Endodermal cell (in vitro differentiated cells): ENCODE measurements around the gene HCN3. TPM values are rescaled to one million over a fixed set of nuclear protein-coding genes. Genes with fewer than 3 reads are reported as not detected.

ENCODE experiments used
- DNase-seq: peaks from one replicate; pipeline ENCODE4 v3.0.0-alpha.2; 2017
- H3K27ac ChIP-seq: 2 replicates; pipeline ENCODE4 v1.5.1; 2013; ENCODE audit warnings: mild to moderate bottlenecking, low read depth, low read length, moderate library complexity
- H3K27me3 ChIP-seq: 2 replicates; pipeline ENCODE4 v1.6.1; 2013; ENCODE audit warnings: mild to moderate bottlenecking, low read length, moderate library complexity; ENCODE audit not compliant: insufficient read depth, control insufficient read depth, poor library complexity, severe bottlenecking
- H3K36me3 ChIP-seq: 2 replicates; pipeline ENCODE4 v1.7.0; 2013; ENCODE audit warnings: mild to moderate bottlenecking, low read length, moderate library complexity; ENCODE audit not compliant: control insufficient read depth, insufficient read depth
- H3K4me1 ChIP-seq: one replicate; pipeline ENCODE4 v1.7.0; 2013; ENCODE audit warnings: low read length; ENCODE audit not compliant: control insufficient read depth, insufficient read depth
- H3K4me3 ChIP-seq: 2 replicates; pipeline ENCODE4 v1.5.1; 2013; ENCODE audit warnings: mild to moderate bottlenecking, low read length, moderate library complexity
- H3K9ac ChIP-seq: 2 replicates; pipeline ENCODE4 v1.6.1; 2013; ENCODE audit warnings: mild to moderate bottlenecking, low read length, moderate library complexity; ENCODE audit not compliant: poor library complexity, severe bottlenecking; ENCODE audit errors: extremely low read depth
- H3K9me3 ChIP-seq: 2 replicates; pipeline ENCODE4 v1.6.1; 2013; ENCODE audit warnings: mild to moderate bottlenecking, low read length, moderate library complexity; ENCODE audit not compliant: control insufficient read depth
- H3K27ac Mint-ChIP-seq: 2 replicates; pipeline ENCODE4 v1.8.0; 2020; ENCODE audit warnings: mixed read lengths
- H3K27me3 Mint-ChIP-seq: 2 replicates; pipeline ENCODE4 v1.8.0; 2021; ENCODE audit warnings: mild to moderate bottlenecking, mixed read lengths; ENCODE audit not compliant: insufficient read depth
- H3K36me3 Mint-ChIP-seq: 2 replicates; pipeline ENCODE4 v1.8.0; 2020; ENCODE audit warnings: low read depth, mixed read lengths
- H3K4me1 Mint-ChIP-seq: 2 replicates; pipeline ENCODE4 v1.8.0; 2020; ENCODE audit warnings: mixed read lengths
- H3K4me3 Mint-ChIP-seq: 2 replicates; pipeline ENCODE4 v1.8.0; 2020; ENCODE audit warnings: mild to moderate bottlenecking, moderate library complexity, mixed read lengths
- H3K9me3 Mint-ChIP-seq: 2 replicates; pipeline ENCODE4 v1.8.0; 2020; ENCODE audit warnings: mild to moderate bottlenecking, mixed read lengths
- WGBS, 2 experiments: methylation state at CpG; one replicate each; pipeline versions ENCODE4 v1.1.5 to v1.1.7; 2013; ENCODE audit warnings: missing lambda C conversion rate in 2 of 2, mixed read lengths in 1 of 2; ENCODE audit not compliant: insufficient coverage in 1 of 2, insufficient read length in 1 of 2; 5-methylcytosine and 5-hydroxymethylcytosine counted together
- total RNA-seq, 2 donors: library from RNA; stranded (reverse); fragmentation: NEBNext Ultra II Directional in 1 of 2; extraction: Animal tissue kit (Norgen Biotek cat#: 25700) in 1 of 2; gene quantifications; 2 replicates in 1 of 2; 3 replicates in 1 of 2; pipeline ENCODE4 v1.2.1, GENCODE V29; 2021
- TF ChIP-seq, protein P1 (sequence below): fragments of 200-600 bp; sonication (generic); conservative IDR thresholded peaks from 2 replicates; pipeline ENCODE4 v1.5.0; 2021; ENCODE audit warnings: antibody characterized with exemption, mild to moderate bottlenecking

Gene HCN3
- total RNA-seq, 2 donors from 2014 or later = 8.7 to 9.2 TPM

DNA sequence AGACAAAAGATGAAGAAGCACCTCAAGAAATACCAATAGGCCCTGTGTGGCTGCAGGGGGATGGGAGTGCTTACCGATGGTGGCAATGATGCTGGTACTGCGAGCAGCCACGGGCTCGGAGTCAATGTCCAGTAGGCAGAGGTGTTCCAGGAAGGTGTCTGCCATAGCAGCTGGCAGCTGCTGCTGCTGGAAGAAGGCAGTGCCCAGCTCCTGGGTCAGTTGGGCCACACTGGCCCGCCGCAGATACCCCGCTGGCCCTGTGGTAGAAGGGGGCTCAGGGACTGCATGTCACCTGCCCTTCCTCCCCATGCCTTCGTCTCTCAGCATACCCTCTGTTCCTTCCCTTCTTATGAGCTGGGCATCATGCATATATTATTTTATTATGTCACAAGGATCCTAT lies 22.8 kb downstream of the HCN3 start:
- Histone ChIP-seq H3K9me3 (no peaks in the 10 kb centered on the region), H3K27me3 (peaks cover 16% of the 10 kb centered on the region), H3K9ac (no peak overlapping the region), H3K27ac (no peak overlapping the region), H3K4me3 (no peak overlapping the region), H3K36me3 (no peaks in the 10 kb centered on the region), H3K4me1 (no peaks in the 10 kb centered on the region)
- WGBS, 2 experiments = 87 to 93% methylated on average over 3 to 8 of the region's 8 CpGs
- H3K27me3 Mint-ChIP-seq = peaks cover 22% of the 10 kb centered on the region
- H3K4me3 Mint-ChIP-seq = no peak overlapping the region
- TF ChIP-seq, protein P1, sequence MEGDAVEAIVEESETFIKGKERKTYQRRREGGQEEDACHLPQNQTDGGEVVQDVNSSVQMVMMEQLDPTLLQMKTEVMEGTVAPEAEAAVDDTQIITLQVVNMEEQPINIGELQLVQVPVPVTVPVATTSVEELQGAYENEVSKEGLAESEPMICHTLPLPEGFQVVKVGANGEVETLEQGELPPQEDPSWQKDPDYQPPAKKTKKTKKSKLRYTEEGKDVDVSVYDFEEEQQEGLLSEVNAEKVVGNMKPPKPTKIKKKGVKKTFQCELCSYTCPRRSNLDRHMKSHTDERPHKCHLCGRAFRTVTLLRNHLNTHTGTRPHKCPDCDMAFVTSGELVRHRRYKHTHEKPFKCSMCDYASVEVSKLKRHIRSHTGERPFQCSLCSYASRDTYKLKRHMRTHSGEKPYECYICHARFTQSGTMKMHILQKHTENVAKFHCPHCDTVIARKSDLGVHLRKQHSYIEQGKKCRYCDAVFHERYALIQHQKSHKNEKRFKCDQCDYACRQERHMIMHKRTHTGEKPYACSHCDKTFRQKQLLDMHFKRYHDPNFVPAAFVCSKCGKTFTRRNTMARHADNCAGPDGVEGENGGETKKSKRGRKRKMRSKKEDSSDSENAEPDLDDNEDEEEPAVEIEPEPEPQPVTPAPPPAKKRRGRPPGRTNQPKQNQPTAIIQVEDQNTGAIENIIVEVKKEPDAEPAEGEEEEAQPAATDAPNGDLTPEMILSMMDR = no peak
- DNase-seq = no peak
- no peaks in the 10 kb centered on the region for H3K9me3 Mint-ChIP-seq
- H3K4me1 Mint-ChIP-seq = peaks cover 12% of the 10 kb centered on the region
- no peaks in the 10 kb centered on the region for H3K36me3 Mint-ChIP-seq
- no peak overlapping the region for H3K27ac Mint-ChIP-seq

DNA sequence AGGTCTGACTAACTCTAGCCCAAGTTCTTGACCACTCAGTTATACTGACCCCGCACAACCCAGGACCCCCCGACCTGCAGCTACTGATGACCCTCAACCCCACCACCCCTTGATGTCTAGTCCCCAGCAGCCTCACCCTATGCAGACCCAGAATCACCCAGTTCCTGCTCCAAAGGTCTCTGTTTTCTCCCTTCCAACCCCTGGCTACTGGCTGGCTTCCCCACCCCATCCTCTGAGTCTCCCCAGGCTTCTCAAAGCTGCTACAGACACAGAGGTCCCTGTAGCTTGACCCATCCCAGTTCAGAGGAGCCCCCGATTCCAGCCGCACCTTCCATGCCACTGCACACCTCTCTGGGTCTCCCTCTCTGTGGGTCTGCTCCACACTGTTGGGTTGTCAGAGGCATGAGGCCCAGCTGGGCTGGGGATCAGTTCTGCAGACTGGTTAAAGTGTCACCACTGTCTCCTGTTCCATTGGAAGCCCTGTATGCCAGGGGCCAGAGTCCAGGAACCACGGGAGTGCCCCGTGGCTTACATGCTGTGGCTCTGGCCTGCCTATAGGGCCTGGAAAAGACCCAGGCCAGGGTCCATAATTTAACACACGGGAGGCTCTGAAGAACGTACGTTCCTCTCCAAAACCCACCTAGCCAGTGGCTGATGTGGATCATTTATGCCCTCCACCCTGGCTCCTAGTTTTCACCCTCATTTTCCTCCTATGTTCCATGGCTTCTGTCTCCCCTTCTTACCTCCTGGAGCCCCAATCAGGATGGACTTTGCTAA lies 23.5 kb downstream of the HCN3 start:
- TF ChIP-seq, protein P1 = no peak
- Mint-ChIP-seq H3K36me3 (no peaks in the 10 kb centered on the region), H3K4me3 (no peak overlapping the region), H3K4me1 (peaks cover 12% of the 10 kb centered on the region), H3K27ac (no peak overlapping the region), H3K27me3 (peaks cover 18% of the 10 kb centered on the region), H3K9me3 (no peaks in the 10 kb centered on the region)
- H3K36me3 ChIP-seq = no peaks in the 10 kb centered on the region
- H3K9ac ChIP-seq = no peak overlapping the region
- H3K27ac ChIP-seq = no peak overlapping the region
- no peaks in the 10 kb centered on the region for H3K4me1 ChIP-seq
- 92 to 98% methylated on average over 7 to 9 of the region's 9 CpGs for WGBS, 2 experiments
- H3K4me3 ChIP-seq = no peak overlapping the region
- peaks cover 9% of the 10 kb centered on the region for H3K27me3 ChIP-seq
- DNase-seq = no peak
- H3K9me3 ChIP-seq = no peaks in the 10 kb centered on the region

DNA sequence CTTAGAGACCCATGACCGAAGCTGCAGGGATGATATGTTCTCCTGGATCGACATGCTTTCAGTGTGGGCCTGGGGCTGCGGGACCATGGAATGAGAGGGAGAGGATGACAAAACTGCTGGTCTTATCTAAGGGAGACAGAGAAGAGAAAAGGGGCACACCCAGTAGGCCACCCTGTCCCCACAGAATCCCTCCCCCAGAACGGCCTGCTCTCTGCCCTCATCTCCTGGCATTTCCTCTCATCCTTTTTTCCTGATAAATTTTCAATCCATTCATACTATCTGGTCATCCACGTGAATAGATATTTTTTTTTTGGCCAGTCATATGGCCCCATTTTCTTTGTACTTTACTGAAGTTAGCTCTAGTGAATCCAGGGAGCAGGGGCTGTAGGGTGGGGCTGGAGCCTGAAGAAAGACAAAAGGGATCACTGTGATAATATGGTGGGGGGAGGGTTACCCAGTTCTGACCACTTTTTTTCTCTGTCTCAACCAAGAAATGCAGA lies 24.1 kb downstream of the HCN3 start, which contains the start of gene PKLR:
Gene PKLR (minus strand): TSS at position 97 of the 500 bp plus-strand sequence. CDS start 43 bp downstream, at position 54.
- DNase-seq = no peak
- Mint-ChIP-seq H3K4me3 (no peak within 1 kb of the TSS), H3K4me1 (peaks cover 12% of the 10 kb centered on the region), H3K9me3 (no peaks in the 10 kb centered on the region), H3K36me3 (no peaks in the 10 kb centered on the region), H3K27me3 (peaks cover 11% of the 10 kb centered on the region), H3K27ac (no peak within 1 kb of the TSS)
- no peaks in the 10 kb centered on the region for H3K9me3 ChIP-seq
- TF ChIP-seq, protein P1 = no peak
- no peaks in the 10 kb centered on the region for H3K36me3 ChIP-seq
- H3K4me1 ChIP-seq = no peaks in the 10 kb centered on the region
- H3K27me3 ChIP-seq = peaks cover 2% of the 10 kb centered on the region
- 88 to 92% methylated on average over 4 to 5 of the region's 5 CpGs for WGBS, 2 experiments
- H3K9ac ChIP-seq = no peak within 1 kb of the TSS
- no peak within 1 kb of the TSS for H3K4me3 ChIP-seq
- no peak within 1 kb of the TSS for H3K27ac ChIP-seq
